Activated CD4-positive, alpha-beta T cell treated with anti-CD3 and anti-CD28 coated beads, Interleukin-2, amount 50 U/mL, for 48 hours (primary cell): ENCODE results near the gene AKIRIN1.
"Not testable (repeated sequence)": the region's sequence is repeated elsewhere in the genome, so short reads cannot be mapped to it uniquely, and the experiment has no call there.

Source experiments
- DNase-seq, 2 experiments: peaks; one replicate each; pipeline ENCODE4 v3.0.0-alpha.2; 2020

Gene AKIRIN1

DNA sequence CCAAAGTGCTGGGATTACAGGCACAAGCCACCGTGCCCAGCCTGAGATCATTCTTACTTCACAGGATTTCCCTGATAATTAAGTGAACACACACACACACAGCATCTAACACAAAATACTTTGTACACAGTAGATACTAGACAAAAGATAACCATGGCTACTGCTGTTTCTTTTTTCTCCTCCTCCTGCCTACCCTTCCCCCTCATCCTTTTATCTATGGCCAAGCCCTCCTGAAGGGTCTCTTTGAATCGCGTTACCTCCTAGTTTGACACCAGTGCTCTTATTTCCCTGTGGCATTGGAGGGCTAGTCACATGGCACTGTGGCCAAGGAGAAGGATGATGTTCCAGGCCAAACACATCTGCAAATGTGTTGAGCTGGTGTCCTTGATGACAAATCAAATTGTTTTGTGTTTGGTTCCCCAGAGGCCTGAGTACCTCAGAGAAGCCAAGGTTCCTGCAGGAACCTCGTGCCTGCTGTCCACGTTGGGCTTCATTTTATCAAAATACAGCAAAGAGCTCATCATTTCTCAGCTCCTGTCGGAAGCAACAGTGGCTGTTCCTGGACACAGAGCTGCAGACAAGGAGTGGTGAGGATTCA is 55.6 kb downstream of the AKIRIN1 start:
- DNase-seq: no peak

DNA sequence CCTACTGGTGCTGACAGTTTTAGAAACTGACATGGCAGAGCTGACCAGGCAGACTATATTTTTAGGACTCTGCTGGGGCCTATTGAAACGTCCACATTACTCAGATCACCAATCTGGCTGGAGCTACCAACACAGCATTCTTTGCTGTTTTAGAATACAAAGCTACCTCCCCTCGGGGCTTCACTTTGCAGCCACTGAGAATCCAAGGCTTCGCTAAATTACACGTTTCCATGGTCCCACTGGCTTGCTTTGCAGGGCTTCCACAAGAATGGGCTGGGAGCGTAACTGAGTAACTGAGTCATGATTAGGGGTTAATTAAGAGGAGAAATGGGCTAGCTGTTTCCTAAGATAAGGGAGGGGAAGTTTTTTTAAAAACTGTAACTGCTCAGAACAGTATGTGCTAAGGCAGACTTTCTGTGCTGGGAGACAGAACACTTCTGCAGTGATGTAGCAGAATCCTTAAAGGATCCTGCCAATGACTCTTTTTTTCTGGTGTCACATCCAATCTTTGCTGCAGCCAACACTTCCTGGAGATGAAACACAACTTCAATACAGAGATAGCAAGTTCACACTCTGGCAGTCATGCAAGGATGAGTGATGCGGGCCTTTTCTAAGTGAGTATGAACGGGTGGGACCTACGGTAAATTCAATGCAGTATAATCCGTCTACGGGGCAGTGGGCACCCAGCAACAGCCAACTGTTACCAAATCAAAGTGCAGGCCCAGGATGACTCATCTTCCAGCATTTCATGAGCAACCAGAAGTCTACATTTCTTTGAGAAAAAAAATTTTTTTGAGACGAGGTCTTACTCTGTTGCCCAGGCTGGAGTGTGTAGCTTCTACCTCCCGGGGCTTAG is 56.5 kb downstream of the AKIRIN1 start:
- DNase-seq: no peak

DNA sequence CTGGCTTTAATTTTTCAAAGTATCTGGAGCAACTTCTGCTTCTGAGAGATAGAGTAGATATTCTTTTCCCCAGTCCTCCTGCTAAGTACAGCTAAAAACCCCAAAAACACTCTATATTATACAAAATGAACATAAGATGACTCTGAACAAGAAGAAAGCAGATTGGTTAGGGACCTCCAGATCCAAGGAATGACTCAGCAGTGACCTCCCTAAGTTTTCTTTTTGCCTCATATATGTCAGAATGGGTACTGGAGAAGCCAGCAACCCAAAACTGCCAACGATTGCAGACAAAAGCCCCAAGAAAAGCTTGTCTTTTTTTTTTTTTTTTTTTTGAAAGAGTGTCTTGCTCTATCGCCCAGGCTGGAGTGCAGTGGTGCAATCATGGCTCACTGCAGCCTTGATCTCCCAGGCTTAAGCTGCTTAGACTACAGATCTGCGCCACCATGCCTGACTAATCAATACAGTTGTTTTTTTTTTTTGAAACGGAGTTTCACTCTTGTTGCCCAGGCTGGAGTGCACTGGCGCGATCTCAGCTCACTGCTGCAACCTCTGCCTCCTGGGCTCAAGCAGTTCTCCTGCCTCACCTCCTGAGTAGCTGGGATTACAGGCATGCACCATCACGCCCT is 57.8 kb downstream of the AKIRIN1 start:
- no peak for DNase-seq

DNA sequence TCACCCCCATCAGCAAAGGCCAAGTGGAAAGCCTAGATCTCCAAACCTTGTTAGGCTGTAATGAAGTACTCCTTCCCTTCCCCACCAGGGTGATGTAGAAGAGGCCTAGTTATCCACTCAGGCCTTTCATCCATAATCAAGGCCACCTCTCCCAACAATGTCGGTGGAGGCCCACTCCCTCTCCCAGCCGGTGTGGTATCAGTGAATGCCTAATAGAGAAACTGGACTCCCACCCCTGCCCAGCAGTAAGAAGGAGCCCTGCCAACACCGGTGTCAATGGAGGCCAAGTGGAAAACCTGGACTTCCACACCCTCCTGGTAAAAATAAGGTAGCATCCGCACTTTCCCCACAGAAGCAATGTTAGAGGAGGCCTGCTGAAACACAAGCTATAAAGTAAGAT is 58.9 kb downstream of the AKIRIN1 start:
- no peak for DNase-seq

DNA sequence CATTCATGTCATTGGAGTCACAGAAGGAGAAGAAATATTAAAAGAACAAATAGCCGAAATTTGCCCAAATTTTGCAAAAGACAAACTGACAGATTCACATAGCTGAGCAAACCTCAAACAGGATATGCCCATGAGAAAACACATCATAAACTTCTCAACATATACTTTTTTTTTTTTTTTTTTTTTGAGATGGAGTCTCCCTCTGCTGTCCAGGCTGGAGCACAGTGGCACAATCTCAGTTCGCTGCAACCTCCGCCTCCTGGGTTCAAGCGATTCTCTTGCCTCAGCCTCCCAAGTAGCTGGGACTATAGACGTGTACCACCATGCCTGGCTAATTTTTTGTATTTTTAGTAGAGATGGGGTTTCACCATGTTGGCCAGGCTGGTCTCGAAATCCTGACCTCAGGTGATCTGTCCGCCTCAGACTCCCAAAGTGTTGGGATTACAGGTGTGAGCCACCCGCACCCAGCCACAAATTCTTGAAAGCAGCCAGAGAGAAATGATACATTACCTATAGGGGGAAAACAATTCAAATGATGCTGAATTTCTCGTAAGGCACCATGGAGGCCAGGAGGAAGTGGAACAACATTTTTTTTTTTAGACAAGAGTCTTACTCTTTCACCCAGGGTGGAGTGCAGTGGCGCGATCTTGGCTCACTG is 60.2 kb downstream of the AKIRIN1 start:
- not testable (repeated sequence) for DNase-seq

DNA sequence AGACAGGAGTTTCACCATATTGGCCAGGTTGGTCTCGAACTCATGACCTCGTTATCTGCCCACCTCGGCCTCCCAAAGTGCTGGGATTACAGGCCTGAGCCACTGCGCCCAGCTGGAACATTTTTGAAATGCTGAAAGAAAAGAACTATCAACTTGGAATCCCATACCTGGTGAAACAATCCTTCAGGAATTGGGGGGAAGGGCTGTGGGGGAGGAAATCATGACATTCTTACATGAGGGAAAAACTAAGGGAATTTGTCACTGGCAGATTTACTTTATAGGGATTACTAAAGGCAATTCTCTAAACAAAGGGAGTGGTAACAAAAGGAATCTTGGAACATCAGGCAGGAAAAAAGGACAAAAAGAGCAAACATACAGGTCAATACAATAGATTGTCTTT is 60.9 kb downstream of the AKIRIN1 start:
- DNase-seq: no peak

DNA sequence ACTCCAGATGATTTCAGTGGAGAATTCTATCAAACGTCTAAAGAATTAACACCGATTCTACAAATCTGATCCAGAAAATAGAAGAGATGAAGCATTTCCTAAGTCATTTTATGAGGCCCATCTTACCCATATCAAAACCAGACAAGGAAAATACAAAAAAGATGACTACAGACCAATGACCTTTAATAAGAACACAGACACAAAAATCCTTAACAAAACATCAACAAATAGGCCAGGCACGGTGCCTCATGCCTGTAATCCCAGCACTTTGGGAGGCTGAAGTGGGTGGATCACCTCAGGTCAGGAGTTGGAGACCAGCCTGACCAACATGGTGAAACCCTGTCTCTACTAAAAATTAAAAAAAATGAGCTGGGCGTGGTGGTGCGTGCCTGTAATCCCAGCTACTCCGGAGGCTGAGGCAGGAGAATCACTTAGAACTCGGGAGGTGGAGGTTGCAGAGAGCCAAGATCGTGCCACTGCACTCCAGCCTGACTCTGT is 64.2 kb downstream of the AKIRIN1 start:
- DNase-seq: not testable (repeated sequence)
